Smooth muscle cell (in vitro differentiated cells): ENCODE data around the gene FGFBP3. TPM values are rescaled to one million over a fixed set of nuclear protein-coding genes. Genes with fewer than 3 reads are reported as not detected.

Source experiments
- DNase-seq: peaks from one replicate; lab custom pipeline; 2025; ENCODE audit not compliant: unreplicated experiment; lab: John Stamatoyannopoulos, UW
- H2AFZ ChIP-seq: fragments of 200-600 bp; sonication (generic); 2 replicates; pipeline ENCODE4 v1.6.0; 2016; ENCODE audit warnings: antibody characterized with exemption, low read depth, mild to moderate bottlenecking
- H3F3A ChIP-seq: fragments of 200-600 bp; sonication (generic); 2 replicates; pipeline ENCODE4 v1.6.0; 2017; ENCODE audit warnings: antibody characterized with exemption, low read depth
- H3K27ac ChIP-seq: fragments of 200-600 bp; sonication (generic); 2 replicates; pipeline ENCODE4 v1.5.1; 2016; ENCODE audit warnings: low read depth, mild to moderate bottlenecking
- H3K27me3 ChIP-seq: fragments of 200-600 bp; sonication (generic); 2 replicates; pipeline ENCODE4 v1.6.1; 2016; ENCODE audit warnings: low read depth, mild to moderate bottlenecking
- H3K36me3 ChIP-seq: fragments of 200-600 bp; sonication (generic); 2 replicates; pipeline ENCODE4 v1.5.1; 2016; ENCODE audit warnings: low read depth
- H3K4me1 ChIP-seq: fragments of 200-600 bp; sonication (generic); 2 replicates; pipeline ENCODE4 v1.5.1; 2016; ENCODE audit warnings: low read depth
- H3K4me2 ChIP-seq: fragments of 200-600 bp; sonication (generic); 2 replicates; pipeline ENCODE4 v1.6.0; 2016; ENCODE audit warnings: mild to moderate bottlenecking
- H3K4me3 ChIP-seq: fragments of 200-600 bp; sonication (generic); 2 replicates; pipeline ENCODE4 v1.5.1; 2016; ENCODE audit warnings: mild to moderate bottlenecking
- H3K79me2 ChIP-seq: fragments of 200-600 bp; sonication (generic); 2 replicates; pipeline ENCODE4 v1.6.0; 2016; ENCODE audit warnings: low read depth, mild to moderate bottlenecking
- H3K9ac ChIP-seq: fragments of 200-600 bp; sonication (generic); 2 replicates; pipeline ENCODE4 v1.6.0; 2016; ENCODE audit warnings: low read depth
- H3K9me3 ChIP-seq: fragments of 200-600 bp; sonication (generic); replicated peaks from 2 replicates; pipeline ENCODE4 v1.5.1; 2016; ENCODE audit warnings: low read depth
- H4K20me1 ChIP-seq: fragments of 200-600 bp; sonication (generic); 2 replicates; pipeline ENCODE4 v1.6.0; 2016; ENCODE audit warnings: low read depth
- WGBS: methylation state at CpG from one replicate; pipeline ENCODE4 v1.1.7; 2016; ENCODE audit warnings: low lambda C conversion rate; 5-methylcytosine and 5-hydroxymethylcytosine counted together
- polyA plus RNA-seq: library from polyadenylated mRNA; unstranded; fragments of >200 nt; fragmentation: Nextera tagmentation; extraction: Ambion mirVana; gene quantifications from 2 replicates; pipeline ENCODE4 v1.2.1, GENCODE V29; 2016
- total RNA-seq: library from RNA; depleted of rRNA; stranded (reverse); fragments of >200 nt; gene quantifications from 2 replicates; pipeline ENCODE4 v1.2.3, GENCODE V29; 2014
- TF ChIP-seq, protein P1 (sequence below): fragments of 200-600 bp; sonication (generic); IDR thresholded peaks from 2 replicates; pipeline ENCODE4 v1.5.1; 2017; ENCODE audit warnings: borderline replicate concordance, mild to moderate bottlenecking, antibody characterized with exemption; ENCODE audit not compliant: insufficient read depth, poor library complexity, severe bottlenecking

The FGFBP3 gene
- 1.5 and 2.0 TPM in 2 replicates for total RNA-seq
- 2.0 and 3.9 TPM in 2 replicates for polyA plus RNA-seq

DNA sequence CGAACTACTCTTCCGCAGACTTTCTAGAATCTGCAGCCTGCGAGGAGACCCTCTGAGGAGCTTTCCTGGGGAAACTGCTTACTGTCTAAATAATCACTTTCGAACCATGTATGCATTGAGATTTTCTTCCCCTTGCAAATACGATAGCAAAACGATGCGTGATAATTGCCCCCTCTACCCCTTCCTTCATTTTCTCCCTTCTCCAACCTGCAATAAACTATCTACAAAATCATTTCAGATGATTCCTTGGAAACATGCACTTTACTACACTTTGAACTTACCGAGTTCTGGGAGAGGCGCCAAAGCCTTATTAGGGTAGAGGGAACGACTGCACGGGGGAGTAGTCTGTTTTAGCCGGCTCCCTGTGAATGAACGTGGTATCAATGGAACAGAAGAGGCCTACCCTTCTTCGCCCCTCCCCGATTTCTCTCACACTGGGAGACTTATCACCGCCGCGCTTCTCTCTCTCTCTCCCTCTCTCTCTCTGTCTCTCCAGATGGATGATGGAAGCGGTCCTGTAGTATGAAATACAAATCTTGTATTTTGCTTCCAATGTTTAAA lies at the start of gene FGFBP3:
FGFBP3 (minus strand) TSS at position 370 of the 561 bp plus-strand sequence. CDS start 517 bp downstream, outside the sequence.
- Histone ChIP-seq H3K79me2 (no peaks in the 10 kb centered on the region), H4K20me1 (no peaks in the 10 kb centered on the region), H3K36me3 (no peaks in the 10 kb centered on the region), H3K4me2 (peak within 1 kb of the TSS; percentile 90), H3K4me3 (peak within 1 kb of the TSS; percentile 87), H2AFZ (peak within 1 kb of the TSS; percentile 88), H3K27ac (no peak within 1 kb of the TSS), H3K9ac (peak within 1 kb of the TSS; percentile 10), H3K9me3 (no peaks in the 10 kb centered on the region), H3K4me1 (peaks cover 19% of the 10 kb centered on the region), H3F3A (no peaks in the 10 kb centered on the region), H3K27me3 (peaks cover 6% of the 10 kb centered on the region)
- DNase-seq, result no peak
- WGBS, result 2% methylated on average over 19 of the region's 19 CpGs
- TF ChIP-seq, protein P1, sequence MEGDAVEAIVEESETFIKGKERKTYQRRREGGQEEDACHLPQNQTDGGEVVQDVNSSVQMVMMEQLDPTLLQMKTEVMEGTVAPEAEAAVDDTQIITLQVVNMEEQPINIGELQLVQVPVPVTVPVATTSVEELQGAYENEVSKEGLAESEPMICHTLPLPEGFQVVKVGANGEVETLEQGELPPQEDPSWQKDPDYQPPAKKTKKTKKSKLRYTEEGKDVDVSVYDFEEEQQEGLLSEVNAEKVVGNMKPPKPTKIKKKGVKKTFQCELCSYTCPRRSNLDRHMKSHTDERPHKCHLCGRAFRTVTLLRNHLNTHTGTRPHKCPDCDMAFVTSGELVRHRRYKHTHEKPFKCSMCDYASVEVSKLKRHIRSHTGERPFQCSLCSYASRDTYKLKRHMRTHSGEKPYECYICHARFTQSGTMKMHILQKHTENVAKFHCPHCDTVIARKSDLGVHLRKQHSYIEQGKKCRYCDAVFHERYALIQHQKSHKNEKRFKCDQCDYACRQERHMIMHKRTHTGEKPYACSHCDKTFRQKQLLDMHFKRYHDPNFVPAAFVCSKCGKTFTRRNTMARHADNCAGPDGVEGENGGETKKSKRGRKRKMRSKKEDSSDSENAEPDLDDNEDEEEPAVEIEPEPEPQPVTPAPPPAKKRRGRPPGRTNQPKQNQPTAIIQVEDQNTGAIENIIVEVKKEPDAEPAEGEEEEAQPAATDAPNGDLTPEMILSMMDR, result no peak

GRCh38 chr10:91957091-91957490 lies 47.8 kb upstream of the FGFBP3 start:
- Histone ChIP-seq H3K4me3 (no peak overlapping the region), H4K20me1 (peaks cover 16% of the 10 kb centered on the region), H2AFZ (no peak overlapping the region), H3K4me2 (no peak overlapping the region), H3F3A (no peaks in the 10 kb centered on the region), H3K79me2 (no peaks in the 10 kb centered on the region), H3K4me1 (no peaks in the 10 kb centered on the region), H3K36me3 (peaks cover 30% of the 10 kb centered on the region), H3K9me3 (no peaks in the 10 kb centered on the region), H3K9ac (no peak overlapping the region), H3K27ac (no peak overlapping the region), H3K27me3 (no peaks in the 10 kb centered on the region)
- DNase-seq, result no peak
- WGBS, result 100% methylated on average over 1 of the region's 1 CpG
- TF ChIP-seq, protein P1, result no peak

- 81% methylated on average over 3 of the region's 3 CpGs for WGBS
- Histone ChIP-seq H3K4me2 (no peak overlapping the region), H4K20me1 (peaks cover 25% of the 10 kb centered on the region), H2AFZ (no peak overlapping the region), H3K36me3 (peaks cover 22% of the 10 kb centered on the region), H3K79me2 (no peaks in the 10 kb centered on the region), H3K4me1 (no peaks in the 10 kb centered on the region), H3K9me3 (no peaks in the 10 kb centered on the region), H3K9ac (no peak overlapping the region), H3K27me3 (no peaks in the 10 kb centered on the region), H3K4me3 (no peak overlapping the region), H3K27ac (no peak overlapping the region), H3F3A (no peaks in the 10 kb centered on the region)
- TF ChIP-seq, protein P1, result no peak
- DNase-seq, result no peak
These were observed 45.8 kb upstream of the FGFBP3 start for GRCh38 chr10:91955114-91955513.

- H3K4me1 ChIP-seq, result no peaks in the 10 kb centered on the region
- H3K4me3 ChIP-seq, result no peak overlapping the region
- H4K20me1 ChIP-seq, result peaks cover 40% of the 10 kb centered on the region
- H3K27ac ChIP-seq, result no peak overlapping the region
- TF ChIP-seq, protein P1, result no peak
- DNase-seq, result no peak
- no peak overlapping the region for H3K4me2 ChIP-seq
- H3F3A ChIP-seq, result no peaks in the 10 kb centered on the region
- H3K9me3 ChIP-seq, result no peaks in the 10 kb centered on the region
- H3K27me3 ChIP-seq, result no peaks in the 10 kb centered on the region
- no peak overlapping the region for H3K9ac ChIP-seq
- 93% methylated on average over 2 of the region's 2 CpGs for WGBS
- peaks cover 17% of the 10 kb centered on the region for H3K36me3 ChIP-seq
- H3K79me2 ChIP-seq, result peaks cover 3% of the 10 kb centered on the region
- no peak overlapping the region for H2AFZ ChIP-seq
These were observed 44.4 kb upstream of the FGFBP3 start for GRCh38 chr10:91953600-91954160.
